Brain microvascular endothelial cell (primary cell): ENCODE measurements around the gene ENPP1.

Source experiments
- DNase-seq: peaks from one replicate; pipeline ENCODE4 v3.0.0-alpha.2; 2020
- H3K27ac ChIP-seq: fragments of 250-450 bp; sonication (Bioruptor Pico); 2 replicates; pipeline ENCODE4 v1.5.1; 2020; ENCODE audit warnings: mild to moderate bottlenecking, moderate library complexity
- H3K27me3 ChIP-seq: fragments of 250-450 bp; sonication (Bioruptor Pico); replicated peaks from 2 replicates; pipeline ENCODE4 v1.5.1; 2020; ENCODE audit warnings: mild to moderate bottlenecking
- H3K36me3 ChIP-seq: fragments of 250-450 bp; sonication (Bioruptor Pico); replicated peaks from 2 replicates; pipeline ENCODE4 v1.5.1; 2020; ENCODE audit warnings: mild to moderate bottlenecking
- H3K4me3 ChIP-seq: 2 replicates; pipeline ENCODE4 v1.5.1; 2011; ENCODE audit warnings: low read depth, mild to moderate bottlenecking, control low read depth, low read length, moderate library complexity
- in situ Hi-C: cut with HindIII; loops from 2 replicates; pipeline ENCODE4 v1.10.0; 2017; ENCODE audit warnings: low sequenced_read_pairs, low pct_ligation_motif_present
- TF ChIP-seq, protein P1 (sequence below): IDR thresholded peaks from 2 replicates; pipeline ENCODE4 v1.5.1; 2011; ENCODE audit warnings: low read depth, mild to moderate bottlenecking, moderate library complexity, low read length, control low read depth, inconsistent platforms; ENCODE audit errors: missing control alignments

The ENPP1 gene

DNA sequence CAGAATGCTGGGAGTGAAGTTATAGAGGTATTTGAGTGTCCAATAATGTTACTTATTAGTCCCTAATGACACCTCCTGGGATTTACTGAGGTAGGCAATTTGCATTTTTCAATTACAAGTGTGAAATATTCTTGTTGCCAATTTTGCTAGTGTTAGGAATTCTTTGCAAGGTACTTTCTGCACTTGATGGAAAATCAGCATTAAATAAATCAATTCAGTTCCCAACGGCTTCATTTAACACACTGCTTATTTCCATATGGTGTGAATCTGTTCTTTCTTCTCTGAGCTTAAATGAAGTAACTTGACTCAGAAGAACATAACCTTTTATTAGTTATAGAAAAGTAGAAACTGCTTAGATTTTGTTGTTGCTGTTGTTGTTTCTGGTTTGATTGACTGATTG, 122.2 kb downstream of the ENPP1 start:
- in situ Hi-C loops, result no loop called here
- no peak for DNase-seq
- TF ChIP-seq, protein P1, sequence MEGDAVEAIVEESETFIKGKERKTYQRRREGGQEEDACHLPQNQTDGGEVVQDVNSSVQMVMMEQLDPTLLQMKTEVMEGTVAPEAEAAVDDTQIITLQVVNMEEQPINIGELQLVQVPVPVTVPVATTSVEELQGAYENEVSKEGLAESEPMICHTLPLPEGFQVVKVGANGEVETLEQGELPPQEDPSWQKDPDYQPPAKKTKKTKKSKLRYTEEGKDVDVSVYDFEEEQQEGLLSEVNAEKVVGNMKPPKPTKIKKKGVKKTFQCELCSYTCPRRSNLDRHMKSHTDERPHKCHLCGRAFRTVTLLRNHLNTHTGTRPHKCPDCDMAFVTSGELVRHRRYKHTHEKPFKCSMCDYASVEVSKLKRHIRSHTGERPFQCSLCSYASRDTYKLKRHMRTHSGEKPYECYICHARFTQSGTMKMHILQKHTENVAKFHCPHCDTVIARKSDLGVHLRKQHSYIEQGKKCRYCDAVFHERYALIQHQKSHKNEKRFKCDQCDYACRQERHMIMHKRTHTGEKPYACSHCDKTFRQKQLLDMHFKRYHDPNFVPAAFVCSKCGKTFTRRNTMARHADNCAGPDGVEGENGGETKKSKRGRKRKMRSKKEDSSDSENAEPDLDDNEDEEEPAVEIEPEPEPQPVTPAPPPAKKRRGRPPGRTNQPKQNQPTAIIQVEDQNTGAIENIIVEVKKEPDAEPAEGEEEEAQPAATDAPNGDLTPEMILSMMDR, result no peak
- Histone ChIP-seq H3K36me3 (no peaks in the 10 kb centered on the region), H3K4me3 (no peak overlapping the region), H3K27me3 (no peaks in the 10 kb centered on the region), H3K27ac (no peak overlapping the region)

DNA sequence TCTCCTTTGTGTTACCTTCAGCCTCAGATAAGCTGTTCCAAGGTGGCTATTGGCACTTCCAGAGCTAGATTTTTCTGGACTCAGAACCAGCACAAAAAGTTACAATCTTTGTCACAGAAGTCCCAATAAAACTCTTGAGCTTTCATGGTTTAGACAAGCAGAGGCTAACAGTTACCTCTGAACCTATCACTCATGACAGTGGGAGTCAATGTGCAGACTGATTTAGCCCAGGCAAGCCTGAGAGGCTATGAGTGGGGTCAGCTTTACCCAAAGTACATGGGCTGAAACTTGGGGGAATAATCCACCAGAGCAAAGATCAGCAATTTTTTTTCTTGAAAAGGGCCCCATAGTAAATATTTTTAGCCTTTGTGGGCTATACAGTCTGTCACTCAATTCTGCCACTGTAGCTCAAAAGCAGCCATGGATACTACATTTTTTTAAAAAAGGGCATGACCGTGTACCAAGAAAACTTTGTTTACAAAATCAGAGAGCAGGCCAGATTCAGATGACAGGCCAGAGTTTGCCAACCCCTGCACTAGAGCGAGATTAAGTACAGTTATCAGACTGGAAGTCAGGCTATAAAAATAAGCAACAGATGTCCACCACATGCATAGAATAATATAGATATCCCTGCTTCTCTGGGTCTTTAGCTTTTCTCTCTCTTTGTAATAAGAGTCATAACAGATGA, 123.4 kb downstream of the ENPP1 start:
- no peak for DNase-seq
- H3K27ac ChIP-seq, result no peak overlapping the region
- in situ Hi-C loops, result no loop called here
- TF ChIP-seq, protein P1, result no peak
- H3K4me3 ChIP-seq, result no peak overlapping the region
- H3K27me3 ChIP-seq, result no peaks in the 10 kb centered on the region
- no peaks in the 10 kb centered on the region for H3K36me3 ChIP-seq

DNA sequence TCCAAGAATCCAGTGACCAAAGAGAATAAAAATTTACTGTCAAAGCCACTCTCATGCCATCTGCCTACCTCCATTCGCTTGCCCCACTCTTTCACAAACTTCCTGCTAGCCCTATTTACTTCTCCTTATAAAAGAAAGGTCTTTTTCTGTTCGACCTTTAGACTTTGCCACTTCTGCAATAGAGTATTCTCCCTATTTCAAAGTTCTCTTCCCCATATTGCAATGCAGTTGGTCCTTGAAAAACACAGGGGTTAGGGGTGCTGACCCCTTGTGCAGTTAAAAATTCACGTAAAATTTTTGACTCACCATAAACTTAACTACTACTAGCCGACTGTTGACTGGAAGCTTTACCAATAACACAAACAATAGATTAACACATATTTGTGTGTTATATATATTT, 128.3 kb downstream of the ENPP1 start:
- in situ Hi-C loops, result no loop called here
- no peak overlapping the region for H3K4me3 ChIP-seq
- no peak overlapping the region for H3K27ac ChIP-seq
- no peaks in the 10 kb centered on the region for H3K27me3 ChIP-seq
- no peaks in the 10 kb centered on the region for H3K36me3 ChIP-seq
- DNase-seq, result no peak
- TF ChIP-seq, protein P1, result no peak

DNA sequence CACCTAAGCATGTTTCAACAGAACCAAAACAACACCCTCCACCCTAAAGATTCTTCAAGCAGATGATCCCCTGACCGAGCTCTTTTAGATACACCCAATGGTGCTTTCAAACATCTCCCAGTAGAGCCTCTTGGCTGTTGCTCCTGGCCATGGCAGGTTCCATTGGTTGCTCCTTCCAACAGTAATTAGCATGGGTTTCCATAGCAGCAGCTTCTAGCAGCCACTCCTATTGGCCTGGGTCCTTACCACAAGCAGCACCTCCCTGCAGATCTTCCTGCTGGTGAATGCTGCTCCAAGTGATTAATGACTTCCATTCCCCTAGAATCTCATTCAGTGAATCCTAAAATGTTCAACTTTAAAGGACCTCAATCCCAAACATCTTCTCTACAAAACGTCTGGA, 129.4 kb downstream of the ENPP1 start:
- TF ChIP-seq, protein P1, result no peak
- DNase-seq, result no peak
- in situ Hi-C loops, result no loop called here
- no peak overlapping the region for H3K4me3 ChIP-seq
- H3K27me3 ChIP-seq, result no peaks in the 10 kb centered on the region
- no peaks in the 10 kb centered on the region for H3K36me3 ChIP-seq
- H3K27ac ChIP-seq, result no peak overlapping the region

DNA sequence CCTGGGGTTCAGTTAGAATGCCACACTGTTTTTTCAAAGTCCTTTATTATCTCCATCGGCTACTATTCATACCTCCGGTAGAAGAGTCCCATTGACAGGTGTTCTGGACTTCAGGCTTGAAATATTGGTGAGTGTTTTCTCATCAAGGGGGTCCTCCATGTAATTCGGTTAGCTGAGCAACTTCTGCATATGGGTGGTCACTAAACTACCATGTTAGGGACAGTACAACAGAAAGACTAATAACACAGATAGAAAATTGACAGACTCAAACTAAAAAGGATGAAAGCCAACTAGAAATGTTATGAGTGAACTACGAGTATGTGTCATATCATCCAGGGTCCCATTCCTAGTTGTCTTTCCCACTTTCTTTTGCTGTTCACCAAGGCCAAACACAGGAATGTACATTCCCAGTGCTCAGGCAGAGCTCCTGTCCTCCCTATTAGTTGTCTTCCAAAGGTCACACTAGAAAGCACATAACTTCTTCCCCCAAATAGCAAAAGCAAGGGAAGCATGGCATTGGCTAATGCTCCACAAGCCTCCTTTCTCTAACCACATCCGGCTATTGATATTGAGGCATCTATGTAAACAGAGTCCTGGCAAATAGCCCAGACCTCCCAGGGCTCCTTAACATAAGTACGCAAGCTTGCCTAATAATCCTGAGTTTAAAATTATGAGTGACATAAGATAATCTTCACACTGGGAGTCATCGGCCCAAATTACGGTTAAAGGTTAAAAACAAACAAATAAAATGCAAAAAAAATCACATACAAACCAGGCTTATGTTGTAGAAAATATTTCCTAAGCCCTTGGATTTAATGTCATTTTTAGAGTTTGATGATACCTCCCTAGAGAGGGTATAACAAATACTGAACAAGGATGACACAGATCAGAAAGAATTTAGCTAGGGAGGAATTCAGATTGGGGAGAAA, 130.1 kb downstream of the ENPP1 start:
- Histone ChIP-seq H3K36me3 (no peaks in the 10 kb centered on the region), H3K27me3 (no peaks in the 10 kb centered on the region), H3K27ac (peak overlapping the region; percentile 28), H3K4me3 (no peak overlapping the region)
- in situ Hi-C loops, result no loop called here
- TF ChIP-seq, protein P1, result no peak
- peak; percentile 96 for DNase-seq
